Ascending aorta (tissue), 2 donors: Measurements from ENCODE around the gene DUSP1. TPM values are rescaled to one million over a fixed set of nuclear protein-coding genes. Genes with fewer than 3 reads are reported as not detected.

Source experiments
- DNase-seq, 2 donors: peaks; one replicate each; pipeline ENCODE4 v3.0.0-alpha.2; 2019; ENCODE audit warnings: low spot score in 2 of 2
- H3K27ac ChIP-seq, 2 donors: fragments of 200-600 bp; sonication (generic); one replicate each; pipeline ENCODE4 v1.5.1; 2016 to 2017; ENCODE audit warnings: mild to moderate bottlenecking in 1 of 2
- H3K27me3 ChIP-seq: fragments of 200-600 bp; sonication (generic); one replicate; pipeline ENCODE4 v1.5.1; 2017
- H3K36me3 ChIP-seq, 2 donors: fragments of 200-600 bp; sonication (generic); one replicate each; pipeline ENCODE4 v1.5.1; 2016
- H3K4me1 ChIP-seq, 2 donors: fragments of 200-600 bp; sonication (generic); one replicate each; pipeline ENCODE4 v1.5.1; 2016 to 2017; ENCODE audit warnings: mild to moderate bottlenecking in 1 of 2
- H3K4me3 ChIP-seq, 2 donors: fragments of 200-600 bp; sonication (generic); one replicate each; pipeline ENCODE4 v1.5.1; 2016 to 2017; ENCODE audit warnings: mild to moderate bottlenecking in 1 of 2
- H3K9me3 ChIP-seq, 2 donors: fragments of 200-600 bp; sonication (generic); one replicate each; pipeline ENCODE4 v1.5.1; 2016
- CTCF ChIP-seq, 3 experiments: fragments of 200-600 bp in 2 of 3; fragments of 450-650 bp in 1 of 3; sonication (generic) in 2 of 3; IDR thresholded peaks; one replicate each; pipeline ENCODE4 v1.5.1; 2016 to 2019; ENCODE audit warnings: antibody characterized with exemption in 3 of 3, mild to moderate bottlenecking in 1 of 3, moderate library complexity in 1 of 3
- intact Hi-C: fragments of 100-400 bp; cut with DNase I; formaldehyde crosslinking; loops from one replicate; pipeline ENCODE4 v1.15.1; 2023
- total RNA-seq: library from RNA; depleted of rRNA; stranded (reverse); fragments of >200 nt; gene quantifications from one replicate; pipeline ENCODE4 v1.1.0, GENCODE V29; 2016

DUSP1 gene
- total RNA-seq, 1 donor from 2014 or later = 3,919 TPM

- intact Hi-C loops = loop anchor here (2.0 kb wide), 1 partner anchor 49 kb away; no protein-coding TSS in a partner anchor
- no peak for TF ChIP-seq CTCF (IDR thresholded peaks at IDR 0.05)
- peaks cover 0 to 15% of the 10 kb centered on the region in 2 donors for H3K4me1 ChIP-seq
- H3K9me3 ChIP-seq = peaks cover 0 to 3% of the 10 kb centered on the region in 2 donors
- DNase-seq = peak in 1 of 2 donors; percentile 63
- H3K27me3 ChIP-seq = no peaks in the 10 kb centered on the region
- H3K36me3 ChIP-seq = no peaks in the 10 kb centered on the region
- H3K27ac ChIP-seq = peak overlapping the region in 1 of 2 donors; percentile 9
- no peak overlapping the region for H3K4me3 ChIP-seq
Measured at GRCh38 chr5:172805736-172806255, 34.8 kb upstream of the DUSP1 start.

GRCh38 chr5:172805018-172805683 lies 34.2 kb upstream of the DUSP1 start:
- DNase-seq = peak in 1 of 2 donors; percentile 21
- intact Hi-C loops = no loop called here
- Histone ChIP-seq H3K27me3 (no peaks in the 10 kb centered on the region), H3K9me3 (peaks cover 0 to 3% of the 10 kb centered on the region in 2 donors), H3K27ac (no peak overlapping the region), H3K4me1 (peaks cover 0 to 19% of the 10 kb centered on the region in 2 donors), H3K36me3 (no peaks in the 10 kb centered on the region), H3K4me3 (no peak overlapping the region)
- no peak for TF ChIP-seq CTCF (IDR thresholded peaks at IDR 0.05)

- TF ChIP-seq CTCF (IDR thresholded peaks at IDR 0.05) = no peak
- H3K27me3 ChIP-seq = no peaks in the 10 kb centered on the region
- H3K4me1 ChIP-seq = peaks cover 4 to 37% of the 10 kb centered on the region in 2 donors
- H3K9me3 ChIP-seq = no peaks in the 10 kb centered on the region
- peak in 1 of 2 donors; percentile 30 for DNase-seq
- intact Hi-C loops = no loop called here
- no peak overlapping the region for H3K27ac ChIP-seq
- no peaks in the 10 kb centered on the region for H3K36me3 ChIP-seq
- no peak overlapping the region for H3K4me3 ChIP-seq
Measured at GRCh38 chr5:172802567-172803176, 31.7 kb upstream of the DUSP1 start.

- peaks cover 4 to 38% of the 10 kb centered on the region in 2 donors for H3K4me1 ChIP-seq
- DNase-seq = no peak
- intact Hi-C loops = no loop called here
Measured at GRCh38 chr5:172802112-172802511, 31.1 kb upstream of the DUSP1 start.

GRCh38 chr5:172801179-172801671 lies 30.2 kb upstream of the DUSP1 start:
- no peaks in the 10 kb centered on the region for H3K9me3 ChIP-seq
- intact Hi-C loops = loop anchor here (1.0 to 2.0 kb wide), 2 partner anchors 60 to 130 kb away; no protein-coding TSS in a partner anchor
- peaks cover 4 to 41% of the 10 kb centered on the region in 2 donors for H3K4me1 ChIP-seq
- peak in 1 of 2 donors; percentile 84 for DNase-seq
- no peaks in the 10 kb centered on the region for H3K36me3 ChIP-seq
- no peak for TF ChIP-seq CTCF (IDR thresholded peaks at IDR 0.05)
- peak overlapping the region; percentile 87 to 93 for H3K27ac ChIP-seq
- no peak overlapping the region for H3K4me3 ChIP-seq
- H3K27me3 ChIP-seq = no peaks in the 10 kb centered on the region

More at GRCh38 chr5:172802112-172802511, 31.1 kb upstream of the DUSP1 start:
- no peaks in the 10 kb centered on the region for H3K9me3 ChIP-seq
- no peaks in the 10 kb centered on the region for H3K36me3 ChIP-seq
- TF ChIP-seq CTCF (IDR thresholded peaks at IDR 0.05) = no peak
- H3K27me3 ChIP-seq = no peaks in the 10 kb centered on the region
- no peak overlapping the region for H3K4me3 ChIP-seq
- H3K27ac ChIP-seq = peak overlapping the region; percentile 49 to 87
